Fibroblast of the conjunctiva (primary cell): Measurements from ENCODE around the gene ARHGEF7.

Experiments used
- DNase-seq: peaks from one replicate; pipeline ENCODE4 v3.0.0-alpha.2; 2010; ENCODE audit warnings: low read depth

ARHGEF7 gene

GRCh38 chr13:111325146-111325890 lies 210.2 kb downstream of the ARHGEF7 start:
- DNase-seq: no peak

DNA sequence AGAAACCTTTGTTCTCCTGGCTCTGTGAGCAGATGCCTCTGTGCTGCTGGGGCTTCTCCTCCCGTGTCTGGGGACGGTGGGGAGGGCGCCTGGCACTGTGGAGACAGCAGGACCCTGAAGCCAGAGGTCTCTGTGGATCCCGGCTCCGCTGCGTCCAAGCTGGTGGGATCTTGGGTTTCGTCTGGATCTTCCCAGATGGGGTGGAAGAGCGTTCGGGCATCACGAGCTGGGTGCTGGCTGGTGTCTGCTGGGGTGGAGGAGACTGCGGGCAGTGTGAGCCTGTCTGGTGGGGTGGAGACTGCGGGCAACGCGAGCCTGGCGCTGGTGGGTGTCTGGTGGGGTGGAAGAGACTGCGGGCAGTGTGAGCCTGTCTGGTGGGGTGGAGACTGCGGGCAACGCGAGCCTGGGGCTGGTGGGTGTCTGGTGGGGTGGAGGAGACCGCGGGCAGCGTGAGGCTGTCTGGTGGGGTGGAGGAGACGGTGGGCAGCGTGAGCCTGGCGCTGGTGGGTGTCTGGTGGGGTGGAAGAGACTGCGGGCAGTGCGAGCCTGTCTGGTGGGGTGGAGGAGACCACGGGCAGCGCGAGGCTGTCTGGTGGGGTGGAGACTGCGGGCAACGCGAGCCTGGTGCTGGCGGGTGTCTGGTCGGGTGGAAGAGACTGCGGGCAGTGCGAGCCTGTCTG lies 211.0 kb downstream of the ARHGEF7 start:
- no peak for DNase-seq

DNA sequence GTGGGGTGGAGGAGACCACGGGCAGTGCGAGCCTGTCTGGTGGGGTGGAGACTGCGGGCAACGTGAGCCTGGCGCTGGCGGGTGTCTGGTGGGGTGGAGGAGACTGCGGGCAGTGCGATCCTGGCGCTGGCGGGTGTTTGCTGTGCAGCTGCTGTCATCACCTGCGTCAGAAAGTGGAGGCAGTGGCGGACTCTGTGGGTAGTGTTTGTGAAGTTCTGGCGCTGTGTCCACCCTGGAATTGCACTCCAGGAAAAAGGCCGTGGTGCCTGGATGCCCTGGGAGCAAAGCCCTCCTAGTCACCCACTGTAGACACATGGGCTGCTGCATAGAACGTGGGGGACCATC lies 211.5 kb downstream of the ARHGEF7 start:
- DNase-seq: no peak

DNA sequence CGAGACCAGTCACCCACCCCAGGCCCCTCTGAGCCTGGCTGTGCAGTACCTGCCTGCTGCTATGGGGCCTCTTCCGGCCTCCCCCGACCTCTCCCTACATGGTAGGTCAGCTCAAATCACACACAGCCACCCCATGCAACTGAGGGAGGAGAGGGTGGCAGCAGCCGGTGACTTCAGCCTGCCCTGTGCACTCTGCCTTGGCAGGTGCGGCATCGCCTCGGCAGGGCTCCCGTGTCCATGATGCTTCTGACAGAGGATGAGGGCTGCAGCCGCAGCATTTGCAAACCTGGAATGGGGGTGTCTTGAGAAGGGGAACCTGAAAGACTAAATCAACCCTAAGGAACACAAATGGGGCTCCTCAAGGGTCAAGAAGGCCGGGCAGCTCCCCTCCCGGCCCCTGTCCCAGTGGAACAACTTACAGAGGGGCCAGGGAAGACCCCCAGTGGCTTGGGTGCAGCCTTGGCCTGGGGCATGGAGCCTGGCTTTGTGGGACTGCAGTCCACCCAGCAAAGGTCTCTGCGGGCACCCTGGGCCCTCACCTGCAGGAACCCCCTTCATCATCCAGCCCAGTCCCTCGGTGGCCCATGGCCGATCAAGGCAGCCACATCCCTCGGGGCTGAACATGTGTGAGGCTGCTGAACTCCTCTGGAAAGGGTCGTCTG lies 212.0 kb downstream of the ARHGEF7 start:
- DNase-seq: no peak

DNA sequence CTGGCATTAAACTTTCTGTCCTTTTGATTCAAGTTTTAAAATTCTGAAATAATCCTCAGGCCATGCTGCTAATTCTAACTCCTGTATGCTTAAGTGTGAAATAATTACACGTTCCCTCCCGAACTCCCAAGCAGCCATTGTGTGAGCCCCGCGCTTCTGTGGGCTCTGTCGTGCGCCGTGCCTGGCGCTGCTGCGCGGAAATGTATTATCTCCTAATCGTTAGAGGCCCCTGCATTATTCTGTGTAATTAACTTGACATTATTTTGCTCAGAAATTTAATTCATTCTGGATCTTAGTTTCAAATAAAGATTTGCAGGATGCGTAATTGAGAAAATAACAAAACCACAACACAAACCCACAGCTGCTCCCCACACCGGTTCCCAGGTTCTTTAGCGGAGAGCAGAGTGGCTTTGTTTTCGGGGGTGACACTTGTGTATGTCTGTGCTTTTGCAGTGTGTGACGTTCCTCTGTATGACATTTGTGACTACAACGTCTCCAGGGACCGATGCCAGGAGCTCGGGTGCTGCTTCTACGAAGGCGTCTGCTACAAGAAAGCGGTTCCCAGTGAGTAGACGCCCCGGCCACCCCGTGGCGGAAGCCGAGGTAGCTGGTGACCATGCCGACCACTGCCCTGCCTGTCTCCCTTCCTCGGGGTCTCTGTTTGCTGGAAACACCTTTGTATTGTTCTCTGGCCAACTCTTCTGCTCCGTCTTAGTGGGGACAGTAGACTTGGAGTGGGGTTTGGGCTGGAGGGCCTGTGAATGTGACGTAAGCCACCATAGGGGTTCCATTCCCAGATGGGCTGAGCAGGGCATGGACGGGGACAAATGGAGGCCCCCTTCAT lies 212.8 kb downstream of the ARHGEF7 start:
- DNase-seq: no peak

- DNase-seq: no peak
These were observed 213.7 kb downstream of the ARHGEF7 start for GRCh38 chr13:111328574-111329410.

- no peak for DNase-seq
These were observed 214.5 kb downstream of the ARHGEF7 start for GRCh38 chr13:111329641-111330040.

- DNase-seq: no peak
These were observed 215.0 kb downstream of the ARHGEF7 start for GRCh38 chr13:111330066-111330610.

DNA sequence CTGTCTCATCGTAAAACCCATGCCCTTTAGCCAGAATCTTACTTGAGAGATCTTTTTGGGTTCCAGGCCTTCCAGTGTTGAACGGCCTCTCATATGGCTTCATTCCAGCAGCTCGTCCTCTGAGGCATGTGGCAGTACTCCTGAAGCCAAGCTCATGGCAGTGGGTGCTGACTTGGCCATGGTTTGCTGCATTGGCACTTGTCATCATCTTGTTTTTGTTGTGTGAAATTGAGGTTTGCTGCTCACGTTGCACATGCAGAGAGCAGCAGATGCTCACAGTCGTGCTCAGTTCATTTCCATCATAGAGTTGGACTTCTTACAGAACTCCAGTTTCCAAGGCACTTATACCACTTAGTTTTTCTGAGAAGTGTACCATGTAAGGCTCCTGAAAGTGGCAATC lies 220.2 kb downstream of the ARHGEF7 start:
- DNase-seq: no peak

- peak; percentile 3 for DNase-seq
These were observed 221.6 kb downstream of the ARHGEF7 start for GRCh38 chr13:111336666-111337065.

DNA sequence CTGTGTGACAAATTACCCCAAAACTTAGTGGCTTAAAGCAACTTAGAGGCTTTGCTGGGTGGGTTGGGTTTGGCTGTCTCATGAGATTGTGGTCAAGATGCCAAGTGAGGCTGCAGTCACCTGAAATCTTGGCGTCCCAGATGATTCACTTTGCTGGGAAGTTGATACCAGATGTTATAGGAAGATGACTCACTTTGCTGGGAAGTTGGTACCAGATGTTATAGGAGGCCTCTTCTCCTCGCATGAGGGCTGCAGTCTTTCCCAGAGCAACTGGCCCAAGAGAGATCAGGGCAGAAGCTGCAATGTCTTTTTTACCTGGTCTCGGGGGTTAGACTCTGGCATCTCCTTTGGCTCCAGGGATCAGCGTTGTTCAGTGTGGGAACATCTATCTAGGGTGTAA lies 222.1 kb downstream of the ARHGEF7 start:
- peak; percentile 85 for DNase-seq

DNA sequence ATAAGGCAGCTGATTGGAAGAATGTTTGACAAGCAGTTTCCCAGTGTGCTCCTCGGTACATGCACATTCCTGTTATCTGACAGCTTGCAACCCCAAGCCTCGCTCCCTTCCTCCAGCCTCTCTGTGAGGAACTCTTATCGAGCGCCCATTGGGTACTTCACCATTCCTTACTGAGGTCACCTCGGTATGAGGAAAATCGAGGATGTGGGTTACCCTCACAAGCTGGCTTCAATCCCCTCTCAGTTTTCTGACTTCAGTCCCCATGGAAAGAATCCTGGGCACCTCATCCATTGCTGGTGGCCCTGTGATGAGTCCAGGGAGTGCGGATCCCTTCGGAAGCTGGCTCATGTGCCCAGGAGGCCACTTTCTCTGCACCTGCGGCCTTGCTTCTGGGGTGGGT lies 222.6 kb downstream of the ARHGEF7 start:
- no peak for DNase-seq

DNA sequence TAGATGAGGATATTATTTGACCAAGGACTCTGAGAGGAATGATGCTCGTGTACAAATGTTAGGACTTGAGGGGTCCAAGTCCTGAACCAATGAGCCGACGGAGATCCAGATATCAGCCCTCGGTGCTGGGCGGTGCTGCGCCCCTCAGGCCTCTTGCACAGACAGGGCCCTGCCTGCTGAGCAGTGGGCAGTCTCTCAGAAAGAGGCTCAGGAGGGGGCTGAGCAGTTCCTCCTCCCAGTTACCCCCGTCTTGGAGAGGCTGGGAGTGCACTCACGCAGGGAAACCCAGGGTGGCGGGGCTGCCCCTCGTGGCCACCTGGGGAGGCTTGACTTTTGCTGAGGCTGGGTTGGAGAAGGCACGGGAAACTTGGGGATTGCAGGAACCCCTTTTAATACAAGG lies 223.7 kb downstream of the ARHGEF7 start:
- no peak for DNase-seq

DNA sequence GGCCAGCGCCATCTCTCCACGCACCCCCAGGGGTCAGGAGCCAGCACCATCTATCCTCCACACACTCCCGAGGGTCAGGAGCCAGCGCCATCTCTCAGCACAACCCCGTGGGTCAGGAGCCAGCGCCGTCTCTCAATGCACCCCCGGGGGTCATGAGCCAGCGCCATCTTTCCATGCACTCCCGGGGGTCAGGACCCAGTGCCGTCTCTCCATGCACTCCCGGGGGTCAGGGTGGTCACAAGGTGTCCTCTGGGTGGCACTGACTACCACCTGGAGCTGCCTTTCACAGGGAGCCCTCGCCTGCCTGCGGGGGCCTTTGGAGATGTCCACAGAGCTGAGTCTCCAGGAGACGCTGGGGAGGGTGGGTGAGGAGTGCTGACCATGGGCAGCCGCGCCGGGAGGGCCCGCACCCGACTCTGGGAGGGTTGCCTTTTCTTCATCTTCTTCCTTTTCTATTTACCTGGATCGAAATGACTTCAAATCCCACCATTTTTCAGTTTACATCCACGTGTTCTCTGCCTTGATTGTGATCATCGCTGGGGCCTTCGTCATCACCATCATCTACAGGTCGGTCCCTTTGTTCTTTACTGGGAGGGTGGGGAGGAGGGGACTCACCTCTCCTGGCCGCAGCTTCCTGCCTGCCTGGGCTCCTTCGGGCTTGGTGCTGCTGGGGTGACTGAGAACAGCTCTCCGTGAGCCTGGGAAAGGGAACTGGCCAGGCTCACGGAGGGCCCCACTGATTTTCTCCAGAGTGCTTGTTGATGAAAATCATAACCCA lies 224.4 kb downstream of the ARHGEF7 start:
- DNase-seq: no peak

DNA sequence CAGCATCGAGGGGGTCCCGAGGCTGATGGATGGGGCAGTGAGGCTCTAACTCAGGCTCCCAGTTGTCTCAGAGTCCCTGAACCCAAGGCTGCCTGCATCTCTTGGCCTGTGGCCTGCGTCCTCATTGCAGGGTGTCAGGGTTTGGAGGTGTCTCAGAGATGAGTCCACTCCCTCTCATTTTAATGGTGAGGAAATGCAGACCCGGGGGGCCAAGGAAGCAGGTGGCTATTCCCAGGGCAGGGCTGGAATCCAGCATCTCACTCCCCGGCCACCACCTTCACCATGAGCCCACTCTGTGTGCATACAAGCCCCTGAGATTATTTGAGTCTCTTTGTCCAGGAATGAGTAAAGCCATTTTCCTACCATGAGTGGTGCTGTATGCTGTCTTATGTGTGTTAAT lies 226.8 kb downstream of the ARHGEF7 start:
- DNase-seq: no peak

- DNase-seq: no peak
These were observed 227.6 kb downstream of the ARHGEF7 start for GRCh38 chr13:111342721-111343120.

DNA sequence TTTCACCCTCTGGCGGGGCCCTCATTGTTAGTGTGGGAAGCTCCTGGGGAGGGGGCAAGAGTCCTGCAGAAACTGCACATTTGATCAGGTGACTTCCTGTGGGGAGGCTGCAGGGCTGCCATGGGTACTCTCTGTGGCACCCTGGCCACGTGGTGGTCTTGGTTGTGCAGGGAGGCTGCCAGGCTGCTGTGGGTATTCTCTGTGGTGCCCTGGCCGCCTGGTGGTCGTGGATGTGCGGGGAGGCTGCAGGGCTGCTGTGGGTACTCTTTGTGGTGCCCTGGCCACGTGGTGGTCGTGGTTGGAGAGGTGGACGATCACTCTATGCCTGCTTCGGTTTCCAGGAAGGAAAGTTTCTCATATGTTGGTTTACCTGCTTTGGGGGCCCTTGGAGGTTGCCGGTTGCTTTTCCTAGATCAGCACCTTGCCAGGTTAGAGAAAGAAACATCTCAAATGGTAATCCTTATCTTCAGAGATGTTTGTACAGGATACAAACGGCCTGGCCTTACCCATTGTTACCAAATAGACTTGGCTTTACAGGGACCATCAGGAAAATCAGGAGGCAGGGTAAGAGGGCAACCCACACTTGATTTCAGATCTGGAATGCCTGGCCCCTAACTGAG lies 228.2 kb downstream of the ARHGEF7 start:
- DNase-seq: no peak

- peak; percentile 43 for DNase-seq
These were observed 229.5 kb downstream of the ARHGEF7 start for GRCh38 chr13:111344471-111345191.

DNA sequence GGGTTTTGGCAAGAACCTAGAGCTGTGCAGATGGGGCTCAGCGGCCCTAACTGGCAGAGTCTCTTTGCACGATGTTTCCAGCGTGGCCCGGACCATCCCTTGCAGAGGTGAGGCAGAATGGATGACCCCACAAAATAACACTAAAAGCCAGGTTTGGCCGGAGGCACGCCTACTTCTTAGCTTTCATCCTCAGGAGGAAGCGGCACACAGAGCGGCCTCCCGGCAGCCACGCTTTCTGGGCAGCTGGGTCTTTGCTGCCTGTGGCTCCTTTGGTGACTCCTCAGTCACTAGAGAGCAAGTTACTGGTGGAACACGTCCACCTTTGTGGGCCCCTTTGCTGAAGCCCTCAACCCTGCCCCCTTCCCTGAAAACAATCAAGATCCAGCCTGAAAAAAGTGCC lies 230.6 kb downstream of the ARHGEF7 start:
- no peak for DNase-seq
